H1 (cell line): ENCODE data around the gene PREB. TPM values are rescaled to one million over a fixed set of nuclear protein-coding genes. Genes with fewer than 3 reads are reported as not detected.

Experiments
- ASH2L ChIP-seq: fragments of 200-600, 300-600 bp; sonication (generic); IDR thresholded peaks from one replicate; pipeline ENCODE4 v1.7.1; 2017; ENCODE audit warnings: low read length
- ATF3 ChIP-seq: IDR thresholded peaks from 2 replicates; pipeline ENCODE4 v1.6.1; 2011; ENCODE audit warnings: low read depth, mild to moderate bottlenecking, low read length; ENCODE audit not compliant: insufficient read depth
- CHD2 ChIP-seq: IDR thresholded peaks from 2 replicates; pipeline ENCODE4 v1.6.1; 2012; ENCODE audit warnings: low read length, improper control_type of control experiment
- EP300 ChIP-seq, 2 experiments: IDR thresholded peaks; 1 replicate in 1 of 2; 2 replicates in 1 of 2; pipeline ENCODE4 v1.6.1; 2011 to 2012; ENCODE audit warnings: low read depth in 2 of 2, low read length in 2 of 2, mild to moderate bottlenecking in 2 of 2, borderline replicate concordance in 1 of 2, inconsistent platforms in 1 of 2, moderate library complexity in 1 of 2
- FOSL1 ChIP-seq: IDR thresholded peaks from 2 replicates; pipeline ENCODE4 v1.6.1; 2011; ENCODE audit warnings: mild to moderate bottlenecking, low read depth, low read length, moderate library complexity; ENCODE audit not compliant: insufficient read depth
- GTF2F1 ChIP-seq: IDR thresholded peaks from 2 replicates; pipeline ENCODE4 v1.6.1; 2012; ENCODE audit warnings: low read depth, low read length, improper control_type of control experiment, borderline replicate concordance
- HDAC2 ChIP-seq, 2 experiments: fragments of 300-600 bp in 1 of 2; sonication (generic) in 1 of 2; IDR thresholded peaks; 2 replicates each; pipeline ENCODE4 v1.6.1; 2011 to 2012; ENCODE audit warnings: low read depth in 2 of 2, low read length in 2 of 2, mild to moderate bottlenecking in 2 of 2, moderate library complexity in 2 of 2, borderline replicate concordance in 1 of 2, inconsistent platforms in 1 of 2
- JUN ChIP-seq: IDR thresholded peaks from 2 replicates; pipeline ENCODE4 v1.6.1; 2011; ENCODE audit warnings: low read depth, mild to moderate bottlenecking, improper control_type of control experiment, low read length
- KDM4A ChIP-seq: IDR thresholded peaks from one replicate; pipeline ENCODE4 v1.7.1; 2012; ENCODE audit warnings: low read depth, mild to moderate bottlenecking, moderate library complexity, low read length, inconsistent platforms; ENCODE audit not compliant: severe bottlenecking
- MAFK ChIP-seq: IDR thresholded peaks from 2 replicates; pipeline ENCODE4 v1.6.1; 2012; ENCODE audit warnings: low read depth, mild to moderate bottlenecking, improper control_type of control experiment, low read length
- MAX ChIP-seq: IDR thresholded peaks from 2 replicates; pipeline ENCODE4 v1.6.1; 2012; ENCODE audit warnings: inconsistent platforms
- PHF8 ChIP-seq: fragments of 200-600 bp; sonication (generic); conservative IDR thresholded peaks from 2 replicates; pipeline ENCODE4 v1.7.1; 2012; ENCODE audit warnings: low read depth, mild to moderate bottlenecking, inconsistent platforms, low read length, moderate library complexity
- RBBP5 ChIP-seq: IDR thresholded peaks from 2 replicates; pipeline ENCODE4 v1.7.1; 2012; ENCODE audit warnings: low read depth, mild to moderate bottlenecking, inconsistent platforms, low read length, moderate library complexity, borderline replicate concordance
- RXRA ChIP-seq: IDR thresholded peaks from 2 replicates; pipeline ENCODE4 v1.6.1; 2011; ENCODE audit warnings: low read depth, mild to moderate bottlenecking, low read length, moderate library complexity; ENCODE audit not compliant: insufficient read depth
- SAP30 ChIP-seq: fragments of 300-600 bp; sonication (generic); IDR thresholded peaks from 2 replicates; pipeline ENCODE4 v1.7.1; 2012; ENCODE audit warnings: low read length, moderate library complexity, mild to moderate bottlenecking, inconsistent platforms; ENCODE audit not compliant: insufficient read depth, insufficient replicate concordance
- SIRT6 ChIP-seq: IDR thresholded peaks from one replicate; pipeline ENCODE4 v1.7.1; 2012; ENCODE audit warnings: low read length, inconsistent platforms
- polyA plus RNA-seq, 7 experiments: library from polyadenylated mRNA; depleted of rRNA in 3 of 7; stranded (reverse) in 5 of 7; unstranded in 2 of 7; fragments of >200 nt in 5 of 7; fragments of 200-250 nt in 2 of 7; gene quantifications; 1 replicate in 5 of 7; 2 replicates in 1 of 7; 4 replicates in 1 of 7; pipeline versions ENCODE4 v1.2.1 to v1.2.3, GENCODE V29; 2011 to 2013; ENCODE audit warnings: missing spikeins in 2 of 7, mixed read lengths in 2 of 7
- total RNA-seq: library from RNA; stranded (reverse); fragmentation: NEBNext Ultra II Directional; extraction: Animal tissue kit (Norgen Biotek cat#: 25700); gene quantifications from 2 replicates; pipeline ENCODE4 v1.2.1, GENCODE V29; 2021
- TF ChIP-seq, protein P1 (sequence below): IDR thresholded peaks from 2 replicates; pipeline ENCODE4 v1.6.1; 2012; ENCODE audit warnings: inconsistent platforms
- TF ChIP-seq, protein P2 (sequence below), 3 experiments: IDR thresholded peaks; 1 replicate in 2 of 3; 2 replicates in 1 of 3; pipeline versions ENCODE4 v1.5.1 to v1.6.1; 2011; ENCODE audit warnings: low read length in 3 of 3, mild to moderate bottlenecking in 3 of 3, inconsistent platforms in 2 of 3, low read depth in 1 of 3, moderate library complexity in 1 of 3; ENCODE audit not compliant: insufficient read depth in 1 of 3; ENCODE audit errors: control extremely low read depth in 1 of 3

The PREB gene
- total and polyA plus RNA-seq, 2 of the 8 experiments (the other 6 are each of a cell fraction or from before 2014, with no cell fraction given): 54.1 to 72.2 TPM

DNA sequence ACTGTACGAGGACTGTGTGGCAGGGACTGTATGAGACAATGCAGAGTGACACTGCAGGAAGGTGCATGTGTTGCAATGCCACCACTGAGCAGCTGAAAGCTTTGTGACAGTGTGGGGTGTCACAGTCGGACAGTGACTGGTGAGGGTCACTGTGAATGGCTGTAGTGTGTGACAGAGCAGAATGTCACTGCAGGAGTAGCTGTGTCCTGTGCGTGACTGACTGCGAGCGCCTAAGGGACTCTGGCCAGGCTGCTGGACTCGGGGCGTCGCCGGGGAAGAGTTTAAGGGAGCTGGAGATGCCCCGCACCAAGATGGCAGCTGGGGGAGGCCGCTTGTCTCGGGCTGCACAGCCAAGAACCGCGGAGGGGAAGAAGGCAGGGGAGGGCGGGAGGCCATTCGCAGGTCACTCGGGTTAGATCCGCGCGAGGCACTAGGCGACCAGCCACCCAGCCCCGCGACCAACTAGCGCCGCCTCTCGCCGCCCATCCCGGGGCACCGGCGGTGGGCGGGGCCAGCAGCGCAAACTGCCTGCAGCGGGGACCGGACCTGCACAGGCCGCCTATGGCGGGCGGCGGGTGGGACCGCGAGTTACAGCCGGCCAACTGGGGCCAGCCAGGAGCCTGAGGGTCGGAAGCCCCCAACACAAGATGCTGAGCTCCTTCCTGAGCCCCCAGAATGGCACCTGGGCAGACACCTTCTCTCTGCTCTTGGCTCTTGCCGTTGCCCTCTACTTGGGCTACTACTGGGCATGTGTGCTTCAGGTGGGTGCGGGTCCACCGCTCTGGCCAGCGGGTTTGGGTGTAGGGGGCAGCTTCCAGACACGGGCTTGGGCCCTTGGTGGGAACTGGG is 10.9 kb downstream of the PREB start, which contains the start of gene ABHD1 (continued):
- no peak for TF ChIP-seq SAP30
- no peak for TF ChIP-seq ASH2L
- TF ChIP-seq, protein P1, sequence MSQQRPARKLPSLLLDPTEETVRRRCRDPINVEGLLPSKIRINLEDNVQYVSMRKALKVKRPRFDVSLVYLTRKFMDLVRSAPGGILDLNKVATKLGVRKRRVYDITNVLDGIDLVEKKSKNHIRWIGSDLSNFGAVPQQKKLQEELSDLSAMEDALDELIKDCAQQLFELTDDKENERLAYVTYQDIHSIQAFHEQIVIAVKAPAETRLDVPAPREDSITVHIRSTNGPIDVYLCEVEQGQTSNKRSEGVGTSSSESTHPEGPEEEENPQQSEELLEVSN: 0 out of 2 replicates have a peak, but pooled peaks have one; percentile 15
- no peak for TF ChIP-seq GTF2F1
- TF ChIP-seq SIRT6: no peak
- no peak for TF ChIP-seq CHD2
- peak; percentile 56; the same call in 1 of the 2 replicates for TF ChIP-seq RBBP5
- TF ChIP-seq, protein P2, sequence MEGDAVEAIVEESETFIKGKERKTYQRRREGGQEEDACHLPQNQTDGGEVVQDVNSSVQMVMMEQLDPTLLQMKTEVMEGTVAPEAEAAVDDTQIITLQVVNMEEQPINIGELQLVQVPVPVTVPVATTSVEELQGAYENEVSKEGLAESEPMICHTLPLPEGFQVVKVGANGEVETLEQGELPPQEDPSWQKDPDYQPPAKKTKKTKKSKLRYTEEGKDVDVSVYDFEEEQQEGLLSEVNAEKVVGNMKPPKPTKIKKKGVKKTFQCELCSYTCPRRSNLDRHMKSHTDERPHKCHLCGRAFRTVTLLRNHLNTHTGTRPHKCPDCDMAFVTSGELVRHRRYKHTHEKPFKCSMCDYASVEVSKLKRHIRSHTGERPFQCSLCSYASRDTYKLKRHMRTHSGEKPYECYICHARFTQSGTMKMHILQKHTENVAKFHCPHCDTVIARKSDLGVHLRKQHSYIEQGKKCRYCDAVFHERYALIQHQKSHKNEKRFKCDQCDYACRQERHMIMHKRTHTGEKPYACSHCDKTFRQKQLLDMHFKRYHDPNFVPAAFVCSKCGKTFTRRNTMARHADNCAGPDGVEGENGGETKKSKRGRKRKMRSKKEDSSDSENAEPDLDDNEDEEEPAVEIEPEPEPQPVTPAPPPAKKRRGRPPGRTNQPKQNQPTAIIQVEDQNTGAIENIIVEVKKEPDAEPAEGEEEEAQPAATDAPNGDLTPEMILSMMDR (IDR thresholded peaks at IDR 0.05; ENCODE audit: control extremely low read depth in 1 of 3, insufficient read depth in 1 of 3, low read depth in 1 of 3, low read length in 3 of 3): no peak
- no peak for TF ChIP-seq MAFK
- peak; percentile 64 for TF ChIP-seq PHF8
- peak; percentile 97 for TF ChIP-seq KDM4A
- no peak for TF ChIP-seq FOSL1
- TF ChIP-seq EP300 (IDR thresholded peaks at IDR 0.05; ENCODE audit: borderline replicate concordance in 1 of 2, low read depth in 2 of 2, low read length in 2 of 2): no peak
- no peak; the same call in 1 of the 2 replicates for TF ChIP-seq MAX
- no peak for TF ChIP-seq ATF3
- TF ChIP-seq HDAC2 (IDR thresholded peaks at IDR 0.05; ENCODE audit: borderline replicate concordance in 1 of 2, low read depth in 2 of 2, low read length in 2 of 2): no peak
- TF ChIP-seq JUN: no peak
- no peak for TF ChIP-seq RXRA
